ENCODE results near the gene HPSE2. TPM values are rescaled to one million over a fixed set of nuclear protein-coding genes. Genes with fewer than 3 reads are reported as not detected.

Gene HPSE2
- total and polyA plus RNA-seq, 2 donors (not counting 1 experiment from before 2014, with no cell fraction given) = not detected

DNA sequence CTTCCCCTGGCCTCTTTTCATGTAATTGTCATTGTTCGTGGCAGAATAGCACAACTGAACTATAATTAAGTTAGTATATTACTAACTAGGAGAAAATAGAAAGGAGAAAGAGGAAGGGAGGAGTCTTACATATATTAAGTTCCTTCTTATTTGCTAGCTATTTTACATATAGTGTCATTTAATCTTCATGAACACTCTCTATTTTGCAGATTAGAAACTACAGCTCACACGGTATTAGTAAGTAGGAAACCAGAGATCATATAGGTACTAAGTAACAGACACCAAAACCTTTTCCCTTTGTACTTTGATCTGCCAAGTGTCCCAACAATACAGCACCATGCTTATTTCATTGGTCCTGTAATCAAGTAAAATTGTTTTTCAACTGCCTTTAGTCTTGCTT, 586.5 kb downstream of the HPSE2 start:
- H3K4me3 Mint-ChIP-seq = no peak overlapping the region
- POLR2A ChIA-PET = no interaction called here
- CTCF ChIA-PET = interaction anchor here (0.9 kb wide), 1 partner anchor 597 kb away, joined by 3 read pairs; no protein-coding TSS in a partner anchor

DNA sequence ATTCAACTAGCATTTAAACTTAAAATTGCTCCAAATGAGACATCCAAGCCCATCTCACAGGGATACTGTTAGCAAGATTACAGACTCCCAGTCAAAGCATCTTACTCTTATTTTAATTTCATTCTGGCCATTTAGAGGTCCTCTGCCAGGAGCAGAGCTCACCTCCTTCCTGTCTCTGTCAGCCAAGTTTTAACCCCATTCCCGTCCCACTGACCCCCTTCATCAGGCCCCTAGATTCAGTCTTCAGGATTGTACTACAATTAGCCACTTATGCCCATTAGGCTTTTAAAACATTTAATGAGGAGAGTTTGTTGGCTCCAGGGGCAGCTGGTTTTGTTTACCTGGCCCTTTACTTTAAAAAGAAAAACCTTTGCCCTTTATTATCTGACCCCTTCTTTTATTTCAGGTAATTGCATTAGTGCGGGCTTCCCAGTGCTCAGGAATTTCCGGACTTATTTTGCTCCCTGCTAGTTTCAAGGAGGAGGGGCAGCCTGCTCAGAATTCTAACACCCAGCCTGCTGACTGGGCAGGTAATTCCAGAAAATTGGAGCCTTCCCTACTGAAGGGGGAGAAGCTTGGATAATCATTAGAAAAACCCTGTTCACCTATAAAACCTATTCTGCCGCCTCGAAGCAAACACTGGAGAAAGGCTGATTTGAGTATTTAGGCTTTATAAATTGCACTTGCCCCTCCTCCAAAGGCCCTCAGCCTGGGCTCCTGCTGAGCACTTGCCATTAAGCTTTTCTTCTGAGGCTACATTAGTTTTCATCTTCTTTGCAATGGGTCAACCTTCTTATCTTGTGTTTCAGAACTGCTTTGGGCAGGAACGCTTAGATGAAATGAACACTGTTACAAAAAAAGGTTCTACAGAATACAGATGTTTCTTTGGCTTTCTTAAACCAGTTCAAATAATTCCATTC, 588.4 kb downstream of the HPSE2 start:
- Mint-ChIP-seq H3K4me1 (peaks cover 21% of the 10 kb centered on the region), H3K27ac (no peak overlapping the region), H3K9me3 (ENCODE audit: insufficient read depth) (peaks cover 3% of the 10 kb centered on the region), H3K4me3 (no peak overlapping the region), H3K27me3 (peaks cover 29% of the 10 kb centered on the region)
- H2AFZ ChIP-seq (ENCODE audit: insufficient read depth, low read depth, low read length, poor library complexity, severe bottlenecking) = no peak overlapping the region
- no peaks in the 10 kb centered on the region for H3K36me3 ChIP-seq (replicated peaks in 1 of 2; ENCODE audit: control extremely low read depth in 1 of 2, control insufficient read depth in 1 of 2, extremely low read depth in 1 of 2, insufficient read depth in 2 of 2, low read length in 1 of 2)
- TF ChIP-seq EZH2 (IDR thresholded peaks at IDR 0.05; ENCODE audit: borderline replicate concordance, insufficient read depth, low read depth, low read length, poor library complexity, severe bottlenecking) = no peak
- no peak overlapping the region for H3K27ac ChIP-seq (ENCODE audit: low read length in 2 of 2)
- ATAC-seq (ENCODE audit: low read depth) = no peak
- POLR2A ChIA-PET = no interaction called here
- H3K79me2 ChIP-seq (ENCODE audit: control insufficient read depth, insufficient read depth, low read length) = no peaks in the 10 kb centered on the region
- H3K9me3 ChIP-seq (ENCODE audit: control extremely low read depth in 1 of 3, control insufficient read depth in 2 of 3, insufficient read depth in 1 of 3, low read length in 2 of 3) = no peaks in the 10 kb centered on the region
- no peak overlapping the region for H3K4me3 ChIP-seq (ENCODE audit: control extremely low read depth in 1 of 5, extremely low read depth in 1 of 5, insufficient read depth in 1 of 5, low read depth in 2 of 5, low read length in 4 of 5)
- H3K27me3 ChIP-seq (replicated peaks in 1 of 4; ENCODE audit: control extremely low read depth in 1 of 4, control insufficient read depth in 3 of 4, insufficient read depth in 4 of 4, low read length in 3 of 4) = no peaks in the 10 kb centered on the region
- CTCF ChIA-PET = no interaction called here
- no peak overlapping the region for H3K4me2 ChIP-seq (replicated peaks; ENCODE audit: low read depth, low read length, poor library complexity, severe bottlenecking)
- H4K20me1 ChIP-seq (ENCODE audit: control insufficient read depth, insufficient read depth, low read length, poor library complexity, severe bottlenecking) = no peaks in the 10 kb centered on the region
- WGBS (ENCODE audit: insufficient coverage) = no CpG with 5 or more reads among the region's 6 CpGs
- DNase-seq = no peak
- intact Hi-C loops (cut with micrococcal nuclease) = no loop called here
- H3K4me1 ChIP-seq (ENCODE audit: control insufficient read depth in 2 of 2, insufficient read depth in 2 of 2, low read length in 2 of 2) = peaks cover 0 to 3% of the 10 kb centered on the region in 2 donors
- no peak overlapping the region for H3K9ac ChIP-seq (ENCODE audit: low read length)

More for the DNA sequence above, 586.5 kb downstream of the HPSE2 start:
- Mint-ChIP-seq H3K9me3 (ENCODE audit: insufficient read depth) (peaks cover 1% of the 10 kb centered on the region), H3K4me1 (peaks cover 24% of the 10 kb centered on the region), H3K27me3 (peaks cover 26% of the 10 kb centered on the region), H3K27ac (no peak overlapping the region)
- Histone ChIP-seq H3K27ac (ENCODE audit: low read length in 2 of 2) (no peak overlapping the region), H3K36me3 (replicated peaks in 1 of 2; ENCODE audit: control extremely low read depth in 1 of 2, control insufficient read depth in 1 of 2, extremely low read depth in 1 of 2, insufficient read depth in 2 of 2, low read length in 1 of 2) (no peaks in the 10 kb centered on the region), H3K4me1 (ENCODE audit: control insufficient read depth in 2 of 2, insufficient read depth in 2 of 2, low read length in 2 of 2) (peaks cover 0 to 3% of the 10 kb centered on the region in 2 donors), H3K4me2 (replicated peaks; ENCODE audit: low read depth, low read length, poor library complexity, severe bottlenecking) (no peak overlapping the region), H3K4me3 (ENCODE audit: control extremely low read depth in 1 of 5, extremely low read depth in 1 of 5, insufficient read depth in 1 of 5, low read depth in 2 of 5, low read length in 4 of 5) (no peak overlapping the region), H2AFZ (ENCODE audit: insufficient read depth, low read depth, low read length, poor library complexity, severe bottlenecking) (no peak overlapping the region), H3K9ac (ENCODE audit: low read length) (no peak overlapping the region), H3K27me3 (replicated peaks in 1 of 4; ENCODE audit: control extremely low read depth in 1 of 4, control insufficient read depth in 3 of 4, insufficient read depth in 4 of 4, low read length in 3 of 4) (no peaks in the 10 kb centered on the region), H4K20me1 (ENCODE audit: control insufficient read depth, insufficient read depth, low read length, poor library complexity, severe bottlenecking) (no peaks in the 10 kb centered on the region), H3K9me3 (ENCODE audit: control extremely low read depth in 1 of 3, control insufficient read depth in 2 of 3, insufficient read depth in 1 of 3, low read length in 2 of 3) (no peaks in the 10 kb centered on the region), H3K79me2 (ENCODE audit: control insufficient read depth, insufficient read depth, low read length) (no peaks in the 10 kb centered on the region)
- TF ChIP-seq EZH2 (IDR thresholded peaks at IDR 0.05; ENCODE audit: borderline replicate concordance, insufficient read depth, low read depth, low read length, poor library complexity, severe bottlenecking) = no peak
- TF ChIP-seq, protein P1, sequence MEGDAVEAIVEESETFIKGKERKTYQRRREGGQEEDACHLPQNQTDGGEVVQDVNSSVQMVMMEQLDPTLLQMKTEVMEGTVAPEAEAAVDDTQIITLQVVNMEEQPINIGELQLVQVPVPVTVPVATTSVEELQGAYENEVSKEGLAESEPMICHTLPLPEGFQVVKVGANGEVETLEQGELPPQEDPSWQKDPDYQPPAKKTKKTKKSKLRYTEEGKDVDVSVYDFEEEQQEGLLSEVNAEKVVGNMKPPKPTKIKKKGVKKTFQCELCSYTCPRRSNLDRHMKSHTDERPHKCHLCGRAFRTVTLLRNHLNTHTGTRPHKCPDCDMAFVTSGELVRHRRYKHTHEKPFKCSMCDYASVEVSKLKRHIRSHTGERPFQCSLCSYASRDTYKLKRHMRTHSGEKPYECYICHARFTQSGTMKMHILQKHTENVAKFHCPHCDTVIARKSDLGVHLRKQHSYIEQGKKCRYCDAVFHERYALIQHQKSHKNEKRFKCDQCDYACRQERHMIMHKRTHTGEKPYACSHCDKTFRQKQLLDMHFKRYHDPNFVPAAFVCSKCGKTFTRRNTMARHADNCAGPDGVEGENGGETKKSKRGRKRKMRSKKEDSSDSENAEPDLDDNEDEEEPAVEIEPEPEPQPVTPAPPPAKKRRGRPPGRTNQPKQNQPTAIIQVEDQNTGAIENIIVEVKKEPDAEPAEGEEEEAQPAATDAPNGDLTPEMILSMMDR (IDR thresholded peaks at IDR 0.05) = no peak
- WGBS (ENCODE audit: insufficient coverage) = 67% methylated on average over 1 of the region's 2 CpGs
- no peak for ATAC-seq (ENCODE audit: low read depth)
- no peak for DNase-seq
- intact Hi-C loops (cut with micrococcal nuclease) = no loop called here
